ENCODE data around the gene KCNIP1. TPM values are rescaled to one million over a fixed set of nuclear protein-coding genes. Genes with fewer than 3 reads are reported as not detected.
"Not testable (repeated sequence)": the region's sequence is repeated elsewhere in the genome, so short reads cannot be mapped to it uniquely, and the experiment has no call there.

The KCNIP1 gene
- total RNA-seq, 1 donor from 2014 or later = 12.6 TPM

DNA sequence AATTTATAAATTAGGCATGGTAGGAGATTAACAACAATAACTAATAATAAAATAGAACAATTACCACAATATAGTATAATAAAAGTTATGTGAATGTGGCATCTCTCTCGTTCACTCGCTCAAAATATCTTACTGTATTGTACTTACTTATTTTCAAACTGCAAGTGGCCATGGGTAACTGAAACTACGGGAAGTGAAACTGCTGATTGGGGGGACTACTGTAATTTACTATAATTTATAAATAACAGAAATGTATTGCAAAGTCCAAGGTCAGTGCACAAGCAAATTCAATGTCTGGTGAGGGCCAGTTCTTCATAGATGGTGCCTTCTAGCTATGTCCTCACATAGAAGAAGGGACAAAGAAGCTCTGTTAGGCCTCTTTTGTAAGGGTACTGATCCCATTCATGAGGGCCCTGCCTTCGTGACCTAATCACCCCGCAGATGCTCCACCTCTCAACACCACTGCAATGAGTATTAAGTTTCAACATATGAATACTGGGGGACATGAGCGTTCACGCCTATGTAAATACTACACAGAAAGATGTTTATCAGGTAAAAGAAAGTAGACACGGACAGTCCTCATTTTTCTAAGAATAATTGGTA is 39.0 kb downstream of the KCNIP1 start:
- Mint-ChIP-seq H3K4me1 (ENCODE audit: unreplicated experiment) (peaks cover 26% of the 10 kb centered on the region), H3K27ac (ENCODE audit: unreplicated experiment) (no peak overlapping the region), H3K27me3 (ENCODE audit: unreplicated experiment) (no peaks in the 10 kb centered on the region), H3K4me3 (ENCODE audit: unreplicated experiment) (no peak overlapping the region), H3K9me3 (ENCODE audit: unreplicated experiment) (peaks cover 13% of the 10 kb centered on the region), H3K36me3 (ENCODE audit: unreplicated experiment) (peaks cover 8% of the 10 kb centered on the region)
- DNase-seq (ENCODE audit: extremely low spot score, unreplicated experiment) = no peak
- no peak for TF ChIP-seq CTCF (IDR thresholded peaks at IDR 0.05)

DNA sequence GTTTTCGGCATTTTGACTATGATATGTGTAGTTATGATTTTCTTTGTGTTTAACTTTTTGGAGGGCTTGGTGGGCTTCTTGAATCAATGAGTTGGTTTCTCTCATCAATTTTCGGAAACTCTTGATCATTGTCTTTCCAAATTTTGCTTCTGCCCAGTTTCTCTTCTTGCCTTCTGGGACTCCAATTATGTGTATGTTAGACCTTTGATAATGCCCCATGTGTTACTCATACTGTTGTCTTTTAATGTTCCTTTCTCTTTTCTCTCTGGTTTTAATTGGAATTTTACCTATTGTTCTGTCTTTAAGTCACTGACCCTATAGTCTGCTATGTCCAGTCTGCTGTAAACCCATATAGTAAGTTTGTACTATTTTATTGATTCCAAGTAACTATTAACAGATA is 41.5 kb downstream of the KCNIP1 start:
- Mint-ChIP-seq H3K27me3 (ENCODE audit: unreplicated experiment) (no peaks in the 10 kb centered on the region), H3K4me3 (ENCODE audit: unreplicated experiment) (no peak overlapping the region), H3K4me1 (ENCODE audit: unreplicated experiment) (peaks cover 22% of the 10 kb centered on the region), H3K36me3 (ENCODE audit: unreplicated experiment) (peaks cover 8% of the 10 kb centered on the region), H3K9me3 (ENCODE audit: unreplicated experiment) (peaks cover 13% of the 10 kb centered on the region), H3K27ac (ENCODE audit: unreplicated experiment) (no peak overlapping the region)
- TF ChIP-seq CTCF (IDR thresholded peaks at IDR 0.05) = no peak
- no peak for DNase-seq (ENCODE audit: extremely low spot score, unreplicated experiment)

GRCh38 chr5:170545811-170546210 is 42.0 kb downstream of the KCNIP1 start:
- H3K36me3 Mint-ChIP-seq (ENCODE audit: unreplicated experiment) = peaks cover 8% of the 10 kb centered on the region
- H3K4me3 Mint-ChIP-seq (ENCODE audit: unreplicated experiment) = no peak overlapping the region
- no peak overlapping the region for H3K27ac Mint-ChIP-seq (ENCODE audit: unreplicated experiment)
- TF ChIP-seq CTCF (IDR thresholded peaks at IDR 0.05) = no peak
- DNase-seq (ENCODE audit: extremely low spot score, unreplicated experiment) = no peak
- no peaks in the 10 kb centered on the region for H3K27me3 Mint-ChIP-seq (ENCODE audit: unreplicated experiment)
- peaks cover 13% of the 10 kb centered on the region for H3K9me3 Mint-ChIP-seq (ENCODE audit: unreplicated experiment)
- H3K4me1 Mint-ChIP-seq (ENCODE audit: unreplicated experiment) = peaks cover 22% of the 10 kb centered on the region

- Mint-ChIP-seq H3K9me3 (ENCODE audit: unreplicated experiment) (peaks cover 13% of the 10 kb centered on the region), H3K27me3 (ENCODE audit: unreplicated experiment) (no peaks in the 10 kb centered on the region), H3K36me3 (ENCODE audit: unreplicated experiment) (peaks cover 8% of the 10 kb centered on the region), H3K4me3 (ENCODE audit: unreplicated experiment) (no peak overlapping the region), H3K27ac (ENCODE audit: unreplicated experiment) (no peak overlapping the region), H3K4me1 (ENCODE audit: unreplicated experiment) (peaks cover 20% of the 10 kb centered on the region)
- no peak for TF ChIP-seq CTCF (IDR thresholded peaks at IDR 0.05)
- no peak for DNase-seq (ENCODE audit: extremely low spot score, unreplicated experiment)
These were observed 42.5 kb downstream of the KCNIP1 start for GRCh38 chr5:170546282-170546681.

- not testable (repeated sequence) for H3K36me3 Mint-ChIP-seq (ENCODE audit: unreplicated experiment); H3K9me3 Mint-ChIP-seq (ENCODE audit: unreplicated experiment)
These were observed 46.6 kb downstream of the KCNIP1 start for GRCh38 chr5:170550382-170550781.

GRCh38 chr5:170551076-170551475 is 47.3 kb downstream of the KCNIP1 start:
- H3K4me3 Mint-ChIP-seq (ENCODE audit: unreplicated experiment) = no peak overlapping the region
- H3K27ac Mint-ChIP-seq (ENCODE audit: unreplicated experiment) = no peak overlapping the region
- no peaks in the 10 kb centered on the region for H3K9me3 Mint-ChIP-seq (ENCODE audit: unreplicated experiment)
- DNase-seq (ENCODE audit: extremely low spot score, unreplicated experiment) = no peak
- H3K27me3 Mint-ChIP-seq (ENCODE audit: unreplicated experiment) = no peaks in the 10 kb centered on the region
- TF ChIP-seq CTCF (IDR thresholded peaks at IDR 0.05) = no peak
- H3K4me1 Mint-ChIP-seq (ENCODE audit: unreplicated experiment) = peaks cover 7% of the 10 kb centered on the region
- no peaks in the 10 kb centered on the region for H3K36me3 Mint-ChIP-seq (ENCODE audit: unreplicated experiment)

More at GRCh38 chr5:170550382-170550781, 46.6 kb downstream of the KCNIP1 start:
- H3K4me3 Mint-ChIP-seq (ENCODE audit: unreplicated experiment); H3K4me1 Mint-ChIP-seq (ENCODE audit: unreplicated experiment); H3K27ac Mint-ChIP-seq (ENCODE audit: unreplicated experiment); H3K27me3 Mint-ChIP-seq (ENCODE audit: unreplicated experiment); DNase-seq (ENCODE audit: extremely low spot score, unreplicated experiment): not testable (repeated sequence)

Data from osteocyte (in vitro differentiated cells).